Keratinocyte (primary cell): ENCODE results near the gene GTPBP1. TPM values are rescaled to one million over a fixed set of nuclear protein-coding genes. Genes with fewer than 3 reads are reported as not detected.

Experiments
- DNase-seq: peaks from one replicate; pipeline ENCODE4 v3.0.0-alpha.2; 2011; ENCODE audit warnings: low read depth, missing footprints, low spot score
- FAIRE-seq: peaks from 2 replicates; lab custom pipeline; 2011; peaks lifted over from hg19 to GRCh38; lab: Jason Lieb, UNC
- H2AFZ ChIP-seq: 2 replicates; pipeline ENCODE4 v1.6.0; 2012; ENCODE audit warnings: low read length, control low read depth, inconsistent platforms; ENCODE audit not compliant: control insufficient read depth
- H3K27ac ChIP-seq: 2 replicates; pipeline ENCODE4 v1.5.1; 2011; ENCODE audit warnings: low read length; ENCODE audit not compliant: control insufficient read depth, insufficient read depth
- H3K27me3 ChIP-seq: 3 replicates; pipeline ENCODE4 v1.6.0; 2011; ENCODE audit warnings: low read length; ENCODE audit not compliant: control insufficient read depth, insufficient read depth; ENCODE audit errors: extremely low read depth
- H3K36me3 ChIP-seq, 2 experiments: 2 replicates in 1 of 2; 3 replicates in 1 of 2; pipeline ENCODE4 v1.5.1; 2011; ENCODE audit warnings: low read length in 2 of 2, mild to moderate bottlenecking in 1 of 2; ENCODE audit not compliant: control insufficient read depth in 2 of 2, insufficient read depth in 2 of 2; ENCODE audit errors: extremely low read depth in 1 of 2
- H3K4me1 ChIP-seq: 3 replicates; pipeline ENCODE4 v1.5.1; 2011; ENCODE audit warnings: low read length; ENCODE audit not compliant: control insufficient read depth, insufficient read depth; ENCODE audit errors: extremely low read depth
- H3K4me2 ChIP-seq: 3 replicates; pipeline ENCODE4 v1.6.0; 2011; ENCODE audit warnings: low read depth, low read length; ENCODE audit not compliant: control insufficient read depth, insufficient read depth; ENCODE audit errors: extremely low read depth
- H3K4me3 ChIP-seq, 3 experiments: fragments of 200-600 bp in 1 of 3; sonication (generic) in 1 of 3; 2 replicates in 2 of 3; 3 replicates in 1 of 3; pipeline ENCODE4 v1.5.1; 2011 to 2016; ENCODE audit warnings: low read length in 3 of 3, mild to moderate bottlenecking in 3 of 3, control low read depth in 2 of 3, inconsistent platforms in 1 of 3, low read depth in 1 of 3, mixed read lengths in 1 of 3, mixed run types in 1 of 3, moderate library complexity in 1 of 3; ENCODE audit not compliant: control insufficient read depth in 2 of 3, insufficient read depth in 2 of 3; ENCODE audit errors: extremely low read depth in 1 of 3
- H3K79me2 ChIP-seq: 2 replicates; pipeline ENCODE4 v1.6.0; 2012; ENCODE audit warnings: low read length; ENCODE audit not compliant: control insufficient read depth, insufficient read depth
- H3K9ac ChIP-seq: 3 replicates; pipeline ENCODE4 v1.6.0; 2011; ENCODE audit warnings: low read length; ENCODE audit not compliant: control insufficient read depth, insufficient read depth; ENCODE audit errors: extremely low read depth
- H3K9me1 ChIP-seq: 3 replicates; pipeline ENCODE4 v1.6.0; 2011; ENCODE audit warnings: low read length; ENCODE audit not compliant: control insufficient read depth, insufficient read depth; ENCODE audit errors: extremely low read depth
- H3K9me3 ChIP-seq: 2 replicates; pipeline ENCODE4 v1.5.1; 2012; ENCODE audit warnings: low read depth, low read length; ENCODE audit not compliant: control insufficient read depth
- H4K20me1 ChIP-seq: 3 replicates; pipeline ENCODE4 v1.6.0; 2011; ENCODE audit warnings: low read length; ENCODE audit not compliant: control insufficient read depth, insufficient read depth; ENCODE audit errors: extremely low read depth
- EZH2 ChIP-seq: IDR thresholded peaks from one replicate; pipeline ENCODE4 v1.6.1; 2012; ENCODE audit warnings: inconsistent platforms, mild to moderate bottlenecking, low read length, moderate library complexity
- dilution Hi-C: fragments of 300-500 bp; cut with MboI; formaldehyde crosslinking; loops from one replicate; pipeline ENCODE4 v1.7.0; 2020; ENCODE audit warnings: low sequenced_read_pairs; ENCODE audit not compliant: extremely low pct_ligation_motif_present
- polyA plus RNA-seq, 5 experiments: library from polyadenylated mRNA; depleted of rRNA in 3 of 5; stranded (reverse) in 3 of 5; stranded (forward) in 1 of 5; unstranded in 1 of 5; fragments of >200 nt; gene quantifications; 1 replicate in 1 of 5; 2 replicates in 3 of 5; 3 replicates in 1 of 5; pipeline versions ENCODE4 v1.2.1 to v1.2.3, GENCODE V29; 2011 to 2012; ENCODE audit warnings: missing spikeins in 2 of 5, low read depth in 1 of 5, low replicate concordance in 1 of 5
- TF ChIP-seq, protein P1 (sequence below), 3 experiments: IDR thresholded peaks in 1 of 3; conservative IDR thresholded peaks in 1 of 3; optimal IDR thresholded peaks in 1 of 3; 2 replicates in 2 of 3; 3 replicates in 1 of 3; pipeline versions ENCODE3 to v1.5.1; 2011; ENCODE audit warnings: low read length in 3 of 3, mild to moderate bottlenecking in 3 of 3, moderate library complexity in 2 of 3, control low read depth in 1 of 3, inconsistent platforms in 1 of 3; ENCODE audit not compliant: insufficient read depth in 2 of 3; ENCODE audit errors: extremely low read depth in 1 of 3

The GTPBP1 gene
- polyA plus RNA-seq, 1 donor (not counting 4 experiments of a cell fraction or from before 2014, with no cell fraction given): 16.3 TPM

DNA sequence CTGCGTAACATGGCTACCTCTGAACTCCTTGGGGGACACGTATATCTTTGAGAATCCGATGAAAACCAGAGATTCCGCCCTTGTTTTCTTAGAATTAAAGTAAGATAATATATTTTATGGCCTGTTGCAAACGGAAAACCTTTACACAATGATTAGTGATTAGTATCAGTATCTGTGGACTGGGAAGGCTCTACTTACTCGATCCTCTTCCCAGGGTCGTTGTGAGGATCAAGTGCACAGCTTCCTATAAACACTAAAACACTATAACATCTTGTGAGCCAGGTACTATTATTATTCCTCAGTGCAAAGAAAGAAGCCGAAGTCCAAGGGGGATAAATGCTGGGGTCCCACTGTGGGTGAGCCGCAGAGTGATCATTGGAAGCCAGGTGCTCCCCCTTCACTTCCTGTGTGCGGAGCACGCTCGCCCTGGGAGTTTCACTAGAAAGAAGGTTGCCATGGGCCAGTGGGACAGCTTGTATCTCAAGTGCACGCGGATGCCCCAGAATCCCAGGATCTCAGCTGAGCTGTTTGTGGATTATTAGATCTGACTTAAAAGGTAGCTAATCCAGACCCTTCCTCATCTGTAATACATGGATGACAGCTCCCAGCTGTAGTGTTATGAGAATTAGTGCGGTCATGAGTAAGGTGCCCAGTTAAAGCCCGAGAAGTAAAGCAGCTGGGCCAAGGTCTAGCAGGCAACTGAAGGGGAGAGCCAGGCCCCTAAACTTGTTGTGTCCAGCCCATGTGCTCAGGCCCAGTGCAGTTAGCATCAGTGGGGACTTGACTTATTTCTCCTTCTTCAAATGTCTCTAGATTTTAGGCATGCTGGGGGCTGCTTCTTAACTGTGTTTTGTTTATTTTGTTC, 48.5 kb upstream of the GTPBP1 start:
- Histone ChIP-seq H3K9me3 (no peaks in the 10 kb centered on the region), H3K36me3 (peaks cover 0 to 3% of the 10 kb centered on the region in 2 experiments), H3K4me2 (peak overlapping the region; percentile 88), H3K27me3 (no peaks in the 10 kb centered on the region), H2AFZ (peak overlapping the region; percentile 99), H3K79me2 (peaks cover 11% of the 10 kb centered on the region), H3K9me1 (no peaks in the 10 kb centered on the region), H4K20me1 (no peaks in the 10 kb centered on the region), H3K4me1 (peaks cover 11% of the 10 kb centered on the region), H3K9ac (peak overlapping the region; percentile 98), H3K4me3 (peak overlapping the region; percentile 63 to 79 (median 73)), H3K27ac (peak overlapping the region; percentile 100)
- DNase-seq (no peak), FAIRE-seq (peak; percentile 44)
- no peak for TF ChIP-seq EZH2
- TF ChIP-seq, protein P1, sequence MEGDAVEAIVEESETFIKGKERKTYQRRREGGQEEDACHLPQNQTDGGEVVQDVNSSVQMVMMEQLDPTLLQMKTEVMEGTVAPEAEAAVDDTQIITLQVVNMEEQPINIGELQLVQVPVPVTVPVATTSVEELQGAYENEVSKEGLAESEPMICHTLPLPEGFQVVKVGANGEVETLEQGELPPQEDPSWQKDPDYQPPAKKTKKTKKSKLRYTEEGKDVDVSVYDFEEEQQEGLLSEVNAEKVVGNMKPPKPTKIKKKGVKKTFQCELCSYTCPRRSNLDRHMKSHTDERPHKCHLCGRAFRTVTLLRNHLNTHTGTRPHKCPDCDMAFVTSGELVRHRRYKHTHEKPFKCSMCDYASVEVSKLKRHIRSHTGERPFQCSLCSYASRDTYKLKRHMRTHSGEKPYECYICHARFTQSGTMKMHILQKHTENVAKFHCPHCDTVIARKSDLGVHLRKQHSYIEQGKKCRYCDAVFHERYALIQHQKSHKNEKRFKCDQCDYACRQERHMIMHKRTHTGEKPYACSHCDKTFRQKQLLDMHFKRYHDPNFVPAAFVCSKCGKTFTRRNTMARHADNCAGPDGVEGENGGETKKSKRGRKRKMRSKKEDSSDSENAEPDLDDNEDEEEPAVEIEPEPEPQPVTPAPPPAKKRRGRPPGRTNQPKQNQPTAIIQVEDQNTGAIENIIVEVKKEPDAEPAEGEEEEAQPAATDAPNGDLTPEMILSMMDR (optimal IDR thresholded peaks at IDR 0.05 in 1 of 3, IDR thresholded peaks at IDR 0.05 in 1 of 3, conservative IDR thresholded peaks at IDR 0.05 in 1 of 3; ENCODE audit: extremely low read depth in 1 of 3, insufficient read depth in 2 of 3, low read length in 3 of 3): no peak
- dilution Hi-C loops: no loop called here

DNA sequence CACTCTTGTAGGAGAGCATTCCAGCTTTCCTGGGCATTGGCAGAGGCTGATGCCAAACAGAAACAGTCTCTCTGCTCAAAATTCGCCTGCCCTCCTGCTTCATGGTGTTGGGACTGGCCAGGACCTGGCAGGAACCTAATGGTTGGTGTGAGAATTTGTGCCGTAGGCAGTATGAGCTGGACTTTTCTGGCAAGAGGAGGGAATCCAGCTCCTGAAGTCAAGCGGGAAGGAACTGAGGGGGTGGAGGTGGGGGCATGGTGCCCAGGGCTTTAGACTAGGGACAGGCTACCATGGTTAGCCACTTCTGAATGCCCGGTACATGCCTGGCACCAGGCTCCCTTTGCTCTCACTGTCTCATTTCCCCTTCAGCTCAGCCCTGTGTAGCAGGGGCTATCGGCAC, 30.9 kb upstream of the GTPBP1 start:
- Histone ChIP-seq H3K9me1 (no peaks in the 10 kb centered on the region), H4K20me1 (no peaks in the 10 kb centered on the region), H3K4me2 (no peak overlapping the region), H3K36me3 (peaks cover 3 to 13% of the 10 kb centered on the region in 2 experiments), H2AFZ (no peak overlapping the region), H3K79me2 (no peaks in the 10 kb centered on the region), H3K4me1 (no peaks in the 10 kb centered on the region), H3K27me3 (no peaks in the 10 kb centered on the region), H3K27ac (no peak overlapping the region), H3K9ac (no peak overlapping the region), H3K4me3 (no peak overlapping the region), H3K9me3 (no peaks in the 10 kb centered on the region)
- dilution Hi-C loops: no loop called here
- FAIRE-seq: no peak
- no peak for DNase-seq
- TF ChIP-seq, protein P1 (optimal IDR thresholded peaks at IDR 0.05 in 1 of 3, IDR thresholded peaks at IDR 0.05 in 1 of 3, conservative IDR thresholded peaks at IDR 0.05 in 1 of 3; ENCODE audit: extremely low read depth in 1 of 3, insufficient read depth in 2 of 3, low read length in 3 of 3): no peak
- TF ChIP-seq EZH2: no peak
